ENCODE measurements around the gene FCHSD2. TPM values are rescaled to one million over a fixed set of nuclear protein-coding genes. Genes with fewer than 3 reads are reported as not detected.
A peak's percentile ranks its signal among the peaks of the same experiment; 100 is the strongest.
"Not testable (repeated sequence)": the region's sequence is repeated elsewhere in the genome, so short reads cannot be mapped to it uniquely, and the experiment has no call there.

FCHSD2 gene
- total RNA-seq, 2 experiments from 2014 or later, result 21.9 to 24.1 TPM

GRCh38 chr11:72860592-72860991 is 281.5 kb downstream of the FCHSD2 start:
- POLR2A ChIA-PET, result no interaction called here
- Mint-ChIP-seq H3K4me3 (no peak overlapping the region), H3K4me1 (ENCODE audit: low read depth) (peaks cover 4% of the 10 kb centered on the region), H3K27ac (no peak overlapping the region), H3K36me3 (no peaks in the 10 kb centered on the region), H3K27me3 (no peaks in the 10 kb centered on the region), H3K9me3 (no peaks in the 10 kb centered on the region)
- intact Hi-C loops (cut with micrococcal nuclease), result no loop called here
- CTCF ChIA-PET, result no interaction called here
- DNase-seq, result no peak

DNA sequence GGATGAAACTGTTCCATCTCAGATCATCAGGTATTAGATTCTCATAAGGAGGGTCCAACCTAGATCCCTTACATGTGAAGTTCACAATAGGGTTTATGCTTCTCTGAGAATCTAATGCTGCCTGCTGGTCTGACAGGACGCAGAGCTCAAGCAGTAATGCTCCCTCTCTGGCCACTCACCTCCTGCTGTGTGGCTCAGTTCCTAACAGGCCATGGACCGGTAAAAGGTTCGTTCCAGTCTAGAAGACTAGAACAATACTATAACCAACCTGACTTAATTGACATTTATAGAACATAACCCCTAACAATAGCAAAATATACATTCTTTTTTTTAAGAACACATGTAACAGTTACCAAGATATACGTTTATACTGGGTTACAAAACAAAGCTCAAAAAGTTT is 282.1 kb downstream of the FCHSD2 start:
- no peaks in the 10 kb centered on the region for H3K9me3 Mint-ChIP-seq
- no peak for DNase-seq
- H3K36me3 Mint-ChIP-seq, result no peaks in the 10 kb centered on the region
- POLR2A ChIA-PET, result no interaction called here
- H3K27me3 Mint-ChIP-seq, result no peaks in the 10 kb centered on the region
- no peaks in the 10 kb centered on the region for H3K4me1 Mint-ChIP-seq (ENCODE audit: low read depth)
- H3K27ac Mint-ChIP-seq, result no peak overlapping the region
- intact Hi-C loops (cut with micrococcal nuclease), result no loop called here
- CTCF ChIA-PET, result no interaction called here
- no peak overlapping the region for H3K4me3 Mint-ChIP-seq

- intact Hi-C loops (cut with micrococcal nuclease), result no loop called here
- Mint-ChIP-seq H3K4me1 (ENCODE audit: low read depth) (no peaks in the 10 kb centered on the region), H3K27ac (no peak overlapping the region), H3K27me3 (no peaks in the 10 kb centered on the region), H3K36me3 (no peaks in the 10 kb centered on the region), H3K9me3 (no peaks in the 10 kb centered on the region), H3K4me3 (no peak overlapping the region)
- ChIA-PET CTCF (no interaction called here), POLR2A (no interaction called here)
- no peak for DNase-seq
Measured at GRCh38 chr11:72859126-72859525, 283.0 kb downstream of the FCHSD2 start.

- H3K27ac Mint-ChIP-seq; DNase-seq; intact Hi-C loops (cut with micrococcal nuclease); H3K4me1 Mint-ChIP-seq (ENCODE audit: low read depth); H3K9me3 Mint-ChIP-seq; H3K4me3 Mint-ChIP-seq; POLR2A ChIA-PET; H3K27me3 Mint-ChIP-seq; H3K36me3 Mint-ChIP-seq: not testable (repeated sequence)
- CTCF ChIA-PET, result interaction anchor here (0.7 to 1.3 kb wide), 2 partner anchors 27 to 58 kb away, joined by 3 read pairs; no protein-coding TSS in a partner anchor
Measured at GRCh38 chr11:72858267-72858666, 283.9 kb downstream of the FCHSD2 start.

GRCh38 chr11:72856551-72857345 is 285.4 kb downstream of the FCHSD2 start:
- no peaks in the 10 kb centered on the region for H3K9me3 Mint-ChIP-seq
- ChIA-PET POLR2A (no interaction called here), CTCF (interaction anchor here (0.7 kb wide), 1 partner anchor 10 kb away, joined by 3 read pairs; no protein-coding TSS in a partner anchor)
- H3K4me3 Mint-ChIP-seq, result no peak overlapping the region
- H3K36me3 Mint-ChIP-seq, result no peaks in the 10 kb centered on the region
- peaks cover 3% of the 10 kb centered on the region for H3K4me1 Mint-ChIP-seq (ENCODE audit: low read depth)
- DNase-seq, result no peak
- H3K27ac Mint-ChIP-seq, result no peak overlapping the region
- H3K27me3 Mint-ChIP-seq, result no peaks in the 10 kb centered on the region
- intact Hi-C loops (cut with micrococcal nuclease), result no loop called here

GRCh38 chr11:72856065-72856464 is 286.1 kb downstream of the FCHSD2 start:
- intact Hi-C loops (cut with micrococcal nuclease), result no loop called here
- POLR2A ChIA-PET, result no interaction called here
- DNase-seq, result no peak
- Mint-ChIP-seq H3K9me3 (no peaks in the 10 kb centered on the region), H3K27ac (no peak overlapping the region), H3K4me1 (ENCODE audit: low read depth) (peaks cover 3% of the 10 kb centered on the region), H3K27me3 (no peaks in the 10 kb centered on the region), H3K4me3 (no peak overlapping the region), H3K36me3 (no peaks in the 10 kb centered on the region)
- CTCF ChIA-PET, result interaction anchor here (0.7 kb wide), 1 partner anchor 9 kb away, joined by 3 read pairs; no protein-coding TSS in a partner anchor

DNA sequence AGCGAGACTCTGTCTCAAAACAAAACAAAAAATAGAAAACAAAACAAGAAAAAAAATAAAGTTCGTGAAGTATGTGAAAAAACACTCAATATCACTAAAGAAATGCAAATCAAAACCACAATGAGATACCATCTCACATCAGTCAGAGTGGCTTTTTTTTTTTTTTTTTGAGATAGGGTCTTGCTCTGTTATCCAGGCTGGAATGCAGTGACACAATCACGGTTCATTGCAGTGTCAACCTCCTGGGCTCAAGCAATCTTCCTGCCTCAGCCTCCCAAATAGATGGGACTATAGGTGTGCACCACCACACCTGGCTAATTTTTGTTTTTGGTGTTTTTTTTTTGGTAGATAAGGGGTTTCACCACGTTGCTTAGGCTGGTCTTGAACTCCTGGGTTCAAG is 290.4 kb downstream of the FCHSD2 start:
- ChIA-PET POLR2A (no interaction called here), CTCF (no interaction called here)
- Mint-ChIP-seq H3K9me3 (no peaks in the 10 kb centered on the region), H3K4me3 (no peak overlapping the region), H3K36me3 (peaks cover 2% of the 10 kb centered on the region), H3K4me1 (ENCODE audit: low read depth) (peaks cover 9% of the 10 kb centered on the region), H3K27me3 (no peaks in the 10 kb centered on the region), H3K27ac (no peak overlapping the region)
- no peak for DNase-seq
- intact Hi-C loops (cut with micrococcal nuclease), result no loop called here

DNA sequence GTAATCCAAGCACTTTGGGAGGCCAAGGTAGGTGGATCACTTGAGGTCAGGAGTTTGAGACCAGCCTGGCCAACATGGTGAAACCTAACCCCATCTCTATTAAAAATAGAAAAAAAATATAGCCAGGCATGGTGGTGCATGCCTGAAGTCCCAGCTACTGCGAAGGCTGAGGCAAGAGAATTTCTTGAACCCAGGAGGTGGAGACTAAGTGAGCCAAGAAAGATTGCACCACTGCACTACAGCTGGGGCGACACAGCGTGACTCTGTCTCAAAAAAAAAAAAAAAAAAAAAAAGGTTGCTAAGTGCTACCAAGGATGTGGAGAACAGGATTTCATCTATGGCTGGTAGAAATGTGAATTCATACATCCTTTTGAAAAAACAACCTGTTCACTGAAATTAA is 291.3 kb downstream of the FCHSD2 start:
- intact Hi-C loops (cut with micrococcal nuclease), result no loop called here
- POLR2A ChIA-PET, result no interaction called here
- CTCF ChIA-PET, result no interaction called here
- Mint-ChIP-seq H3K27ac (no peak overlapping the region), H3K4me3 (no peak overlapping the region), H3K36me3 (peaks cover 2% of the 10 kb centered on the region), H3K27me3 (no peaks in the 10 kb centered on the region), H3K4me1 (ENCODE audit: low read depth) (peaks cover 9% of the 10 kb centered on the region), H3K9me3 (no peaks in the 10 kb centered on the region)
- DNase-seq, result no peak

DNA sequence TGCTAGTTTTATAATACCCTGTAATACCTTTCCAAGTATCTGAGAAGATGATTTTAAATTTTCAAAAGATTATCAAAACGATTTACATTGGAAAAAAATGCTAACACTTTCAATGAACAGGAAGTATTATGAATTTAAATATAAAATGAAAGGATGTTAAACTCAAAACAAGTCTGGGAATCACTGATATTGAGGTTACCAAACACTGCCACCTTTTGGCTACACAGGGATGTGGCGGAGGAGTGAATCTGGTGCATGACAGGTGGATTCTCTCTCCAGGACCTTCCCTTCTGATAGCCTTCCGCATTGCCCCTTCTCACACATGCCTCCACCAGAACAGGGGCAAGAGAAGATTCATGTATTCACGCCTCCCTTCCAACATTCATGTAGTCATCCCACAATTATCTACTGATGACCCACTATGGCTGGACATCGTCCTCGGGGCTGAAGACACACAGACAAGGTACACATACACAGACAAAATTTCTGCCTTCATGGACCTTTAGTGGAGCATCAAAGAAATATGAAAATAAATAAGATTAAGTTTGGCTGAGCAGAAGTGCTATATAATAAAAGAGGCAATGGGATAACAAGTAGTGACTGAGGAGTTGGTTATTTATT is 293.2 kb downstream of the FCHSD2 start:
- peaks cover 9% of the 10 kb centered on the region for H3K4me1 Mint-ChIP-seq (ENCODE audit: low read depth)
- H3K4me3 Mint-ChIP-seq, result no peak overlapping the region
- intact Hi-C loops (cut with micrococcal nuclease), result loop anchor here (1.0 kb wide), 1 partner anchor 124 kb away; no protein-coding TSS in a partner anchor
- ChIA-PET POLR2A (no interaction called here), CTCF (interaction anchor here (0.5 to 1.2 kb wide), 3 partner anchors 124 to 164 kb away, joined by 3 to 5 read pairs (median 4); no protein-coding TSS in a partner anchor)
- H3K36me3 Mint-ChIP-seq, result peaks cover 2% of the 10 kb centered on the region
- no peaks in the 10 kb centered on the region for H3K9me3 Mint-ChIP-seq
- peak; percentile 57 for DNase-seq
- no peak overlapping the region for H3K27ac Mint-ChIP-seq
- H3K27me3 Mint-ChIP-seq, result no peaks in the 10 kb centered on the region

GRCh38 chr11:72844356-72844755 is 297.8 kb downstream of the FCHSD2 start:
- intact Hi-C loops (cut with micrococcal nuclease), result no loop called here
- ChIA-PET POLR2A (no interaction called here), CTCF (no interaction called here)
- no peak overlapping the region for H3K27ac Mint-ChIP-seq
- H3K36me3 Mint-ChIP-seq, result peaks cover 7% of the 10 kb centered on the region
- no peak for DNase-seq
- peaks cover 5% of the 10 kb centered on the region for H3K4me1 Mint-ChIP-seq (ENCODE audit: low read depth)
- H3K9me3 Mint-ChIP-seq, result no peaks in the 10 kb centered on the region
- no peaks in the 10 kb centered on the region for H3K27me3 Mint-ChIP-seq
- no peak overlapping the region for H3K4me3 Mint-ChIP-seq

- Mint-ChIP-seq H3K4me3 (no peak overlapping the region), H3K27ac (no peak overlapping the region), H3K4me1 (ENCODE audit: low read depth) (peaks cover 14% of the 10 kb centered on the region), H3K27me3 (no peaks in the 10 kb centered on the region), H3K9me3 (no peaks in the 10 kb centered on the region), H3K36me3 (peaks cover 7% of the 10 kb centered on the region)
- intact Hi-C loops (cut with micrococcal nuclease), result no loop called here
- ChIA-PET POLR2A (no interaction called here), CTCF (no interaction called here)
- no peak for DNase-seq
Measured at GRCh38 chr11:72842653-72843330, 299.3 kb downstream of the FCHSD2 start.

GRCh38 chr11:72842126-72842525 is 300.0 kb downstream of the FCHSD2 start:
- Mint-ChIP-seq H3K27ac (no peak overlapping the region), H3K9me3 (no peaks in the 10 kb centered on the region), H3K4me1 (ENCODE audit: low read depth) (peaks cover 14% of the 10 kb centered on the region), H3K27me3 (no peaks in the 10 kb centered on the region), H3K4me3 (no peak overlapping the region), H3K36me3 (peaks cover 7% of the 10 kb centered on the region)
- intact Hi-C loops (cut with micrococcal nuclease), result no loop called here
- ChIA-PET POLR2A (no interaction called here), CTCF (interaction anchor here (2.4 kb wide), 1 partner anchor 11 kb away, joined by 17 read pairs; no protein-coding TSS in a partner anchor)
- DNase-seq, result no peak

Data from activated CD4-positive, alpha-beta memory T cell treated with anti-CD3 and anti-CD28 coated beads for 36 hours (primary cell).